Measurements from ENCODE around the gene NTNG1.

GRCh38 chr1:107140703-107141490, at the start of gene NTNG1:
- TF ChIP-seq POLR2A (IDR thresholded peaks at IDR 0.05): no peak
- no peak for TF ChIP-seq CTCF (IDR thresholded peaks at IDR 0.05)
- TF ChIP-seq POLR2AphosphoS5 (IDR thresholded peaks at IDR 0.05): no peak

All from suprapubic skin (tissue), 4 donors.